WTC11 (cell line): ENCODE results near the gene WDHD1. TPM values are rescaled to one million over a fixed set of nuclear protein-coding genes. Genes with fewer than 3 reads are reported as not detected.

Experiments
- ATAC-seq: fragments of 200-7000 bp; cut with Tn5 transposase; 2 replicates; pipeline ENCODE4 v1.10.0; 2021; ENCODE audit warnings: mild to moderate bottlenecking, moderate library complexity
- CTCF ChIA-PET: fragments of 300-600 bp; sonication (Branson Sonifier 250); formaldehyde crosslinking; loops from one replicate; lab custom pipeline; 2021; ENCODE audit warnings: antibody characterized with exemption; lab: Charles Lee
- POLR2A ChIA-PET: fragments of 350-600 bp; sonication (Branson Sonifier 250); formaldehyde crosslinking; loops from one replicate; lab custom pipeline; 2021; ENCODE audit warnings: antibody characterized with exemption; lab: Charles Lee
- DNase-seq: peaks from one replicate; pipeline ENCODE4 v3.0.0; 2021; ENCODE audit warnings: low spot score
- H3K27ac Mint-ChIP-seq: 2 replicates; pipeline ENCODE4 v1.8.0; 2021; ENCODE audit warnings: mixed read lengths
- H3K27me3 Mint-ChIP-seq: 2 replicates; pipeline ENCODE4 v1.8.0; 2021; ENCODE audit warnings: low read depth, mild to moderate bottlenecking, moderate library complexity, mixed read lengths
- H3K36me3 Mint-ChIP-seq: 2 replicates; pipeline ENCODE4 v1.8.0; 2021; ENCODE audit warnings: mixed read lengths
- H3K4me1 Mint-ChIP-seq: 2 replicates; pipeline ENCODE4 v1.8.0; 2022; ENCODE audit warnings: mixed read lengths
- H3K4me3 Mint-ChIP-seq: 2 replicates; pipeline ENCODE4 v1.8.0; 2021; ENCODE audit warnings: mild to moderate bottlenecking, moderate library complexity, mixed read lengths
- H3K9me3 Mint-ChIP-seq: 2 replicates; pipeline ENCODE4 v1.8.0; 2021; ENCODE audit warnings: mixed read lengths
- AFF4 ChIP-seq: sonication (generic); formaldehyde crosslinking; IDR thresholded peaks from 2 replicates; pipeline ENCODE4 v1.8.1; 2023; ENCODE audit warnings: mild to moderate bottlenecking, missing genetic modification reagents, borderline replicate concordance
- ARID4B ChIP-seq: sonication (generic); formaldehyde crosslinking; IDR thresholded peaks from 2 replicates; pipeline ENCODE4 v1.8.0; 2023; ENCODE audit warnings: missing genetic modification reagents, mild to moderate bottlenecking, borderline replicate concordance
- E2F1 ChIP-seq: sonication (generic); formaldehyde crosslinking; IDR thresholded peaks from 2 replicates; pipeline ENCODE4 v1.8.0; 2022; ENCODE audit warnings: mild to moderate bottlenecking, missing genetic modification reagents
- E2F5 ChIP-seq: sonication (generic); formaldehyde crosslinking; IDR thresholded peaks from 2 replicates; pipeline ENCODE4 v1.8.1; 2022; ENCODE audit warnings: mild to moderate bottlenecking, moderate library complexity, missing genetic modification reagents
- GRHL2 ChIP-seq: fragments of 250-450 bp; sonication (Bioruptor Pico); IDR thresholded peaks from 2 replicates; pipeline ENCODE4 v1.8.0; 2022; ENCODE audit warnings: mild to moderate bottlenecking, moderate library complexity; ENCODE audit not compliant: insufficient replicate concordance, severe bottlenecking
- JUN ChIP-seq: sonication (generic); formaldehyde crosslinking; IDR thresholded peaks from 2 replicates; pipeline ENCODE4 v1.8.0; 2023; ENCODE audit warnings: mild to moderate bottlenecking, missing genetic modification reagents
- NFATC4 ChIP-seq: fragments of 250-450 bp; sonication (Bioruptor Pico); IDR thresholded peaks from 2 replicates; pipeline ENCODE4 v1.9.0; 2021; ENCODE audit warnings: mild to moderate bottlenecking
- SMAD3 ChIP-seq: sonication (generic); formaldehyde crosslinking; IDR thresholded peaks from 2 replicates; pipeline ENCODE4 v1.8.0; 2022; ENCODE audit warnings: missing genetic modification reagents, mild to moderate bottlenecking, borderline replicate concordance
- SP1 ChIP-seq: sonication (generic); formaldehyde crosslinking; conservative IDR thresholded peaks from 2 replicates; pipeline ENCODE4 v1.8.1; 2022; ENCODE audit warnings: missing genetic modification reagents
- STAT6 ChIP-seq: sonication (generic); formaldehyde crosslinking; conservative IDR thresholded peaks from 2 replicates; pipeline ENCODE4 v1.8.1; 2023; ENCODE audit warnings: mild to moderate bottlenecking, low read depth, missing genetic modification reagents, moderate library complexity
- ZBTB43 ChIP-seq: sonication (generic); formaldehyde crosslinking; IDR thresholded peaks from 2 replicates; pipeline ENCODE4 v1.8.1; 2023; ENCODE audit warnings: mild to moderate bottlenecking, missing genetic modification reagents
- ZNF232 ChIP-seq: sonication (generic); formaldehyde crosslinking; IDR thresholded peaks from 2 replicates; pipeline ENCODE4 v1.8.0; 2022; ENCODE audit warnings: mild to moderate bottlenecking, missing genetic modification reagents
- ZNF263 ChIP-seq: sonication (generic); formaldehyde crosslinking; IDR thresholded peaks from 2 replicates; pipeline ENCODE4 v1.8.1; 2022; ENCODE audit warnings: low read depth, mild to moderate bottlenecking, moderate library complexity, missing genetic modification reagents
- ZNF281 ChIP-seq: sonication (generic); formaldehyde crosslinking; IDR thresholded peaks from 2 replicates; pipeline ENCODE4 v1.8.0; 2023; ENCODE audit warnings: mild to moderate bottlenecking, missing genetic modification reagents
- ZNF317 ChIP-seq: sonication (generic); formaldehyde crosslinking; IDR thresholded peaks from 2 replicates; pipeline ENCODE4 v1.8.1; 2023; ENCODE audit warnings: low read depth, mild to moderate bottlenecking, moderate library complexity, missing genetic modification reagents, borderline replicate concordance
- ZNF423 ChIP-seq: fragments of 250-450 bp; sonication (Bioruptor Pico); IDR thresholded peaks from 2 replicates; pipeline ENCODE4 v2.1.2; 2022; ENCODE audit warnings: mild to moderate bottlenecking, moderate library complexity
- ZNF671 ChIP-seq: fragments of 250-450 bp; sonication (Bioruptor Pico); IDR thresholded peaks from 2 replicates; pipeline ENCODE4 v1.8.0; 2021; ENCODE audit warnings: mild to moderate bottlenecking
- total RNA-seq: library from RNA; stranded (reverse); gene quantifications from 3 replicates; pipeline ENCODE4 v1.2.3, GENCODE V29; 2021

Gene WDHD1
- total RNA-seq, 1 experiment from 2014 or later: 76.1 TPM

GRCh38 chr14:55051423-55052268 lies 24.7 kb upstream of the WDHD1 start, which contains the start of gene MAPK1IP1L:
Gene MAPK1IP1L (plus strand): TSS chr14:55051647. CDS start chr14:55061684, 10,037 bp downstream.
- CTCF ChIA-PET: interaction anchor here (0.5 to 3.1 kb wide), 41 partner anchors 8 to 492 kb away, joined by 3 to 43 read pairs (median 4); partner anchors contain the start of genes SOCS4, TBPL2 and WDHD1
- ATAC-seq (peak; percentile 93), DNase-seq (peak; percentile 94)
- POLR2A ChIA-PET: interaction anchor here (0.5 to 3.1 kb wide), 12 partner anchors 10 to 659 kb away, joined by 3 to 44 read pairs (median 4); partner anchors contain the start of genes SOCS4 and WDHD1
- no peaks in the 10 kb centered on the region for H3K9me3 Mint-ChIP-seq
- H3K36me3 Mint-ChIP-seq: peaks cover 8% of the 10 kb centered on the region
- H3K27me3 Mint-ChIP-seq: no peaks in the 10 kb centered on the region
- peak within 1 kb of the TSS; percentile 100 for H3K27ac Mint-ChIP-seq
- H3K4me1 Mint-ChIP-seq: peaks cover 30% of the 10 kb centered on the region
- peak within 1 kb of the TSS; percentile 93 for H3K4me3 Mint-ChIP-seq
- TF ChIP-seq ZNF232 (CRISPR knock-in tag) (peak; percentile 66; the same call in 1 of the 2 replicates), JUN (CRISPR knock-in tag) (0 out of 2 replicates have a peak, but pooled peaks have one; percentile 26), SP1 (peak; percentile 72), ZNF423 (CRISPR knock-in tag) (0 out of 2 replicates have a peak, but pooled peaks have one; percentile 34), SMAD3 (CRISPR knock-in tag) (peak; percentile 90), GRHL2 (CRISPR knock-in tag) (no peak), ZNF671 (CRISPR knock-in tag) (no peak), AFF4 (CRISPR knock-in tag) (peak; percentile 75; the same call in 1 of the 2 replicates), NFATC4 (CRISPR knock-in tag) (no peak), ZNF317 (CRISPR knock-in tag) (no peak), ZNF263 (CRISPR knock-in tag) (no peak), E2F5 (CRISPR knock-in tag) (peak; percentile 86), ARID4B (CRISPR knock-in tag) (peak; percentile 89; the same call in 1 of the 2 replicates), ZNF281 (CRISPR knock-in tag) (peak; percentile 65; the same call in 1 of the 2 replicates), ZBTB43 (CRISPR knock-in tag) (no peak), E2F1 (CRISPR knock-in tag) (peak; percentile 75; the same call in 1 of the 2 replicates), STAT6 (CRISPR knock-in tag) (0 out of 2 replicates have a peak, but pooled peaks have one; percentile 25)
